Skeletal muscle satellite cell (primary cell): ENCODE measurements around the gene PTPRG.

Source experiments
- H3K27me3 ChIP-seq: 2 replicates; pipeline ENCODE4 v1.7.0; 2013; ENCODE audit warnings: low read length; ENCODE audit not compliant: control insufficient read depth, insufficient read depth
- H3K36me3 ChIP-seq: 2 replicates; pipeline ENCODE4 v1.7.0; 2013; ENCODE audit warnings: mild to moderate bottlenecking, control low read depth, low read length; ENCODE audit not compliant: insufficient read depth
- H3K4me1 ChIP-seq: 2 replicates; pipeline ENCODE4 v1.7.0; 2013; ENCODE audit warnings: low read length; ENCODE audit not compliant: control insufficient read depth, insufficient read depth
- H3K4me2 ChIP-seq: 2 replicates; pipeline ENCODE4 v1.7.0; 2013; ENCODE audit warnings: mild to moderate bottlenecking, low read length
- H3K4me3 ChIP-seq: 2 replicates; pipeline ENCODE4 v1.7.0; 2013; ENCODE audit warnings: low read length
- H3K9ac ChIP-seq: 2 replicates; pipeline ENCODE4 v1.7.0; 2013; ENCODE audit warnings: mild to moderate bottlenecking, low read depth, low read length, moderate library complexity
- H3K9me3 ChIP-seq: replicated peaks from 2 replicates; pipeline ENCODE4 v1.7.0; 2013; ENCODE audit warnings: mild to moderate bottlenecking, control low read depth, low read length

PTPRG gene

DNA sequence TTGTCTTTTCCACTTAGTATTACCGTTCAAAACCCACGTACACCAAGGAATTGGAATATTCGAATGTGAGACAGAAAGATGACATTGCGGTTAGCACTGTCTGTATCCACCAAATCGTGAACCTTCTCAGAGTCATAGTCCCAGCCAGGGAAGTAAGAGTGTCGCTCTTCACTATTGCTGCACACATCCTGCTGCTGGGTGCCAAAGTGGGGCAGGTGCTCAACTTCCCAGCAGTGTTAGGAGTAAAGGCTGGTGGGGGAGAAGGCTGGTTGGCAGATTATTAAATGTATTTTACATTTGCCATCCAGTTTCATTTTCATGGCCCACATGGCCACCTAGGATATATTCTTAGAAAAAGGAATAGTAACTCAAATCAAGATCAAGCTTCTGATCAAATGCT, 65.1 kb downstream of the PTPRG start:
- Histone ChIP-seq H3K9ac (no peak overlapping the region), H3K36me3 (no peaks in the 10 kb centered on the region), H3K27me3 (no peaks in the 10 kb centered on the region), H3K4me3 (no peak overlapping the region), H3K4me1 (peaks cover 31% of the 10 kb centered on the region), H3K4me2 (no peak overlapping the region), H3K9me3 (no peaks in the 10 kb centered on the region)

DNA sequence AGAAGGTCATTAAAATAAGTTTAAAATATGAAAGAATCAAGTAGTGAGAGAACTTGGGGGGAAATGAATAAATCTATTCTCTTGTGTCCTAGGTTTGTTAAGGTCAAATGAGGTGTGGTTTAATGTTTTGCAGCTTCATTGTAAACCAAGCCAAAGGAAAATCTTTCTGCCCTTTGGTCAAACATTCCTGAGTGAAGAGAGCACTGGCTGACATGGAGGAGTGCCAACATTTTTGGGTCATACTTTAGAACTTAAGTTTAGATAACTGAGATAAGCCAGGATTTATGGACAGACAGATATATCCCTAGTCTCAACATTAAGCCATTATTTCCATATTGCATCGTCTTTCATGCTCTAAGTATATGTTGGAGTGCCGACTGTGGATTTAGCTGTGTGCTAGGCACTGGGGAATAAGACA, 66.4 kb downstream of the PTPRG start:
- peaks cover 31% of the 10 kb centered on the region for H3K4me1 ChIP-seq
- H3K9ac ChIP-seq = no peak overlapping the region

DNA sequence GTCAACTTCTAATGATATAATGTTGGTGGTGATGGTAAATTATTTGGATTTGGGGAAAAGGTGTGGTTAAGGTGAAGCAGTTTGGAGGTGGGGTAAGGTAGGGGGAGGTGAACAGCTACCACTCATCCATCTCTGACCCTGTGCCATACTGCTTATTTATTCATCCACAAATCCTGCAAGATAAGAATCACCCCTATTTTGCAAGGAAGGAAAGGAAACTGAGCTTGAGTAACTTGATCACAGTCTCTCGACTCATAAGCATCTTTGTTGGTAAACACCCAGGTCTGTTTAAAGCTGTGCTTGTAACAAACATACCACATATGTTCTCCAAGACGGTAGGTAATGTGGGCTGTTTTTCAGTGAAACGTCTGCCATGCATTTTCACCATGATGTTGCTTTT, 67.3 kb downstream of the PTPRG start:
- no peak overlapping the region for H3K9ac ChIP-seq
- H3K4me2 ChIP-seq = no peak overlapping the region
- H3K36me3 ChIP-seq = no peaks in the 10 kb centered on the region
- H3K27me3 ChIP-seq = no peaks in the 10 kb centered on the region
- H3K4me1 ChIP-seq = peaks cover 31% of the 10 kb centered on the region
- H3K4me3 ChIP-seq = no peak overlapping the region
- H3K9me3 ChIP-seq = no peaks in the 10 kb centered on the region

More for the DNA sequence above, 66.4 kb downstream of the PTPRG start:
- no peaks in the 10 kb centered on the region for H3K27me3 ChIP-seq
- H3K4me2 ChIP-seq = peak overlapping the region; percentile 23
- H3K36me3 ChIP-seq = no peaks in the 10 kb centered on the region
- no peaks in the 10 kb centered on the region for H3K9me3 ChIP-seq
- no peak overlapping the region for H3K4me3 ChIP-seq

DNA sequence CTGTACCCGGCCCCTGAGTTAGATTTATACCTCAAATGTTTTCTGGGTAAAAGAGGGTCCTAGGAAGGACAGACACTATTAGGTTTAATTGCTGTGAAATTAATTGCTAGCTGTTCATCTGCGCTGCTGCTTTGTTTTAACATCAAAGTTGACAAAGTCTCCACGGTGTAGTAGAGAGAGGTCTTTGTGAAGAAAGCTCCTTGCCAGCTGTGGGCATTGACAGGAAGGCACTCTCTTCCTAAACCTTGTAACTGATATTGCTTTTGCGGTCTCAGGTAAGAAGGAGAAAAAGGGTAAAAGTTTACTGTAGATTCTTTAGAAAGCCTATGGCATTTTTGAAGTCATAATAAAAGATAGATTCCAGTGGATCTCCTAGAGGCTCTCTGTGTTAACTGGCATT, 68.1 kb downstream of the PTPRG start:
- H3K4me2 ChIP-seq = no peak overlapping the region

DNA sequence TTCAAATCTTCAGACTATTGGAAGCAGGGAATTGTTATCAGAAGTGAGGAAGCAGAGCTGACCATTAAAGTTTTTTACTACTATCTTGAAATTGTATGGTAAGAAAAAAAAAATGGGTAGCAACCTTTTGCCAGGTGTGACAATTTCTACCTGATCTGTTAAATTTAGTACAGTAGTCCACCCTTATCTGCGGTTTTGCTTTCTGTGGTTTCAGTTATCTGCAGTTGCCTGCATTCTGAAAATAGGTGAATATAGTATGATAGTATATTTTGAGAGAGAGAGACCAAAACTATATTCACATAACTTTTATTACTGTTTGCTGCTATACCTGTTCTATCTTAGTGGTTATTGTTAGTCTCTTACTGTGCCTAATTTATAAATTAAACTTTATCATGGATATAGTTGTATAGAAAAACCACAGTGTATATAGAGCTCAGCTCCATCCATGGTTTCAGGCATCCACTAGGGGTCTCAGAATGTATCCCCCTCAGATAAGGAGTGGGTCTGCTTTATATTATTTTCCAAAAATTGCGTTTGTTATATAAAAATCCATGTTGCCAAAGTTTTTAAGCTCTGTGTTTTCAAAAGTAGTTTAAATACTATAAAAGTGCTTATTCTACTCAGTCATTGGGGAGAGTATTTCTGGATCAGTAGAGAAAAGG, 69.9 kb downstream of the PTPRG start:
- H3K4me1 ChIP-seq = peaks cover 31% of the 10 kb centered on the region
- H3K27me3 ChIP-seq = no peaks in the 10 kb centered on the region
- no peak overlapping the region for H3K9ac ChIP-seq
- no peaks in the 10 kb centered on the region for H3K36me3 ChIP-seq
- no peak overlapping the region for H3K4me3 ChIP-seq
- H3K9me3 ChIP-seq = no peaks in the 10 kb centered on the region
- H3K4me2 ChIP-seq = no peak overlapping the region

More for the DNA sequence above, 68.1 kb downstream of the PTPRG start:
- H3K9ac ChIP-seq = no peak overlapping the region
- peaks cover 31% of the 10 kb centered on the region for H3K4me1 ChIP-seq
- no peaks in the 10 kb centered on the region for H3K36me3 ChIP-seq
- H3K4me3 ChIP-seq = no peak overlapping the region
- H3K9me3 ChIP-seq = no peaks in the 10 kb centered on the region
- H3K27me3 ChIP-seq = no peaks in the 10 kb centered on the region

DNA sequence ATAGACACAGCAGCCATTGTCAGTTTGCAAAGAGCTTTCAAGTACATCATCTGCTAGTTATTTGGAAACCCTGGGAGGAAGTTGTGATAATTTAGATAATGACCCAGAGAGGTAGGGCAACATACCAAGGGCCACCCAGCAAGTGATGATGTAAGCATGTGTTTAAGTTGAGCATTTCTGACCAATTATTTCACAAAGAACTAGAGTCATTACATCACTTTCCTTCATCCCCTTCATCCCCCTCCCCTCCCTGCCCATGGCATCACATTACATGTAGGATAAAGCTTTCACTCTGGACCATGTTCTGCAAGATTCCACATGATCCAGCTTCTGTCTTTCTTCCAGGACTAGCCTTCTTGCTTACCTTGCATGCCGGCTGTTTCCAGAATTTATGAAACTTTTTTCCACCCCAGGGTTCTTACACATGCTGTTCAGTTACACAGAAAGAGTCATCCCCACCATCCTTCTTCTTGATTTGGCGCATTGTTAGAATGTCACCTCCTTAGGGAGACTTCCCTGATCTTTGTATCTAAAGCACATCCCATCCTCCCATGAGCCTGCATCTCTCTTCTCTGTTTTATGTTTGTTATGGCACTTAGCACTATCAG, 71.3 kb downstream of the PTPRG start:
- no peak overlapping the region for H3K4me3 ChIP-seq
- peaks cover 30% of the 10 kb centered on the region for H3K4me1 ChIP-seq
- no peaks in the 10 kb centered on the region for H3K9me3 ChIP-seq
- H3K27me3 ChIP-seq = no peaks in the 10 kb centered on the region
- H3K9ac ChIP-seq = no peak overlapping the region
- no peak overlapping the region for H3K4me2 ChIP-seq
- no peaks in the 10 kb centered on the region for H3K36me3 ChIP-seq

DNA sequence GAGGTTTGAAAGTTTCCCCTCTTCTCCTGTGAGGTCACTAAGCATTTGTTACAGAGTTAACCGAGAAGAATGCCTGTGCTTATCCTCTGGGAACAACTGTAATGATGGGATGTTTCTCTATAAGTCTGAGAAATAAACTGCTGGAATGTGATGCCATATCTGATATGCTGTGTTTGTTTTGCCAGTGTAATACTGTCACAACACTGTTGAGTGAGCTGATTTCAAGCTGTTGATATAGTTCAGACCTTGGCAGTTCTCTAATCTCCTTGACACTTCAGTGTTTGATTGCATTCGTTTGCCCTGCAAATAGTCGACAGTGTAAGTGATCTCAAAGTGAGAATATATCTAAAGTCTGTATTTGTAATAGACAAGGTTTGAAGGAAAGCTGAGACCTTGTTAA, 73.3 kb downstream of the PTPRG start:
- no peaks in the 10 kb centered on the region for H3K27me3 ChIP-seq
- no peak overlapping the region for H3K9ac ChIP-seq
- H3K9me3 ChIP-seq = no peaks in the 10 kb centered on the region
- no peaks in the 10 kb centered on the region for H3K36me3 ChIP-seq
- no peak overlapping the region for H3K4me3 ChIP-seq
- H3K4me2 ChIP-seq = no peak overlapping the region
- peaks cover 31% of the 10 kb centered on the region for H3K4me1 ChIP-seq

DNA sequence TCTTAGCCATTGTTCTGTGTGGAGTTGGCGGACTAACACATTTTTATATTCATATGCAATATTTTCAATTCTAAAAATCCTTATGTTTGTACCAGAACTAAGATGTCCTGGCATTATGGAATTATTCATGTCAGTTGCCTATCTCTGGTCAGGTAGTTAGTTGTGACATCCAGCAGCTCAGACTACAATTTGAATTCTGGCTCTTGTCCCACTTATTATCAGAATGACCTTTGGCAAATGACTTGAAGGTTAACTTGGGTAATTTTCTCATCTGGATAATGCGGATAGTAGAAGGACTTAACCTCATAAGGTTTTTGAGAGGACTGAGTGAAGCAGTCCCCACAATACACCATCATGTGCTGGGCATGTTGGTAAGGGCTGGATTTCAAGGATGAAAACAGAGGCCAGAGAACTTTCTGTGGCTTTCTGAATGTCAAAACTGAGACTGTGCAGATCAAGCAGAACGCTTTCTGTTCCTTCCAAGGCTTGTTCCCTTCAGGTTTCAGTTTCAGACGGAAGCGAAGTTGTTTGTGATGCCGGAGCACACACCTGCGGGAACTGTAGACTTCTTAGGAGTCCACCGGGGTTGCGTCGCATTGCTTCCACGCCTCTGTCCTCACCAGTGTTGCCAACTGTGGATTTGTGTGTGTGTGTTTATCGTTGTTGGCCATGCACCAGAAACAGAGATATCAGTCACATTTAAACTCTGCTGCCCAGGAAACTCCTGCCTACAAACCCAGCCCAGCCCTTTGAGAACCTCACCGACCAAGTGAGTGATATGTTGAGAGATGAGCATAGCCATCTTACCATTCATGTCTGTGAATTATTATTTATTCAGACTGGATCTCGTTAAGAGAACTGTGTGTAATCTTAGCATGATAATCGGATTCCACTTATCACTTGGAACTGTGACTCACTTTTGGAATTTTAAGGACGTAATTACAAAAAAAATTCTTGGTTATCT, 76.0 kb downstream of the PTPRG start:
- Histone ChIP-seq H3K4me1 (peaks cover 21% of the 10 kb centered on the region), H3K9ac (no peak overlapping the region), H3K36me3 (no peaks in the 10 kb centered on the region), H3K27me3 (no peaks in the 10 kb centered on the region), H3K4me2 (peak overlapping the region; percentile 73), H3K9me3 (no peaks in the 10 kb centered on the region), H3K4me3 (peak overlapping the region; percentile 33)

DNA sequence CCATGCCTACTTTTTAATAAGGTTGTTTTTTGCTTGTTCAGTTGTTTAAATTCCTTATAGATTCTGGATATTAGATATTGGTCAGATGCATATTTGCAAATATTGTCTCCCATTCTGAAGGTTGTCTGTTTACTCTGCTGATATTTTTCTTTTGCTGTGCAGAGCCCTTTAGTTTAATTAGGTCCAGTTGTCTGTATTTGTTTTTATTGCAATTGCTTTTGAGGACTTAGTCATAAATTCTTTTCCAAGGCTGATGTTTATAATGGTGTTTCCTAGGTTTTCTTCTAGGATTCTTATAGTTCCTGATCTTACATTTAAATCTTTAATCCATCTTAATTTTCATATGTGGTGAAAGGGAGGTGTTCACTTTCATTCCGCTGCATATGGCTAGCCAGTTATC, 77.4 kb downstream of the PTPRG start:
- no peaks in the 10 kb centered on the region for H3K9me3 ChIP-seq
- no peak overlapping the region for H3K4me2 ChIP-seq
- H3K36me3 ChIP-seq = no peaks in the 10 kb centered on the region
- no peak overlapping the region for H3K9ac ChIP-seq
- H3K27me3 ChIP-seq = no peaks in the 10 kb centered on the region
- peaks cover 24% of the 10 kb centered on the region for H3K4me1 ChIP-seq
- no peak overlapping the region for H3K4me3 ChIP-seq

DNA sequence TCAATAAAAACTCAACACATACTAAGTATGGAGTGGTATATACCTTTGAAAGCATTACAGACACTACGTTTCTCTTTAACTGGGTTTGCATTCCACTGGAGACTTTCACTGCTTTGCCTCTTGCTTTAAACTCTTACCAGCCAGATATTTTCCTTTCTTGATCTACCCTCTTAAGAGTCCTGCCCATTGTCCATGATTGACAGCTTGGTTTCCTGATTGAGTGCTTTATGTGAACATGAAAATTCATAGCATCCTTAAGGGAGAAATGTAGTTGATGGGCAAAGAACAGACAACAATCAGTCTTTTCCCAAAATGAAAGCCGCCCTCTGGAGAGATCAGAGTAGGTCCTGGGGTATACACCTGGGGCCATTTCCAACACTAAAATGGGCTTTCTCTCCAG, 78.6 kb downstream of the PTPRG start:
- no peak overlapping the region for H3K4me2 ChIP-seq
- no peak overlapping the region for H3K9ac ChIP-seq
- H3K4me1 ChIP-seq = peaks cover 24% of the 10 kb centered on the region
- H3K4me3 ChIP-seq = no peak overlapping the region
- no peaks in the 10 kb centered on the region for H3K36me3 ChIP-seq
- H3K9me3 ChIP-seq = no peaks in the 10 kb centered on the region
- H3K27me3 ChIP-seq = no peaks in the 10 kb centered on the region

DNA sequence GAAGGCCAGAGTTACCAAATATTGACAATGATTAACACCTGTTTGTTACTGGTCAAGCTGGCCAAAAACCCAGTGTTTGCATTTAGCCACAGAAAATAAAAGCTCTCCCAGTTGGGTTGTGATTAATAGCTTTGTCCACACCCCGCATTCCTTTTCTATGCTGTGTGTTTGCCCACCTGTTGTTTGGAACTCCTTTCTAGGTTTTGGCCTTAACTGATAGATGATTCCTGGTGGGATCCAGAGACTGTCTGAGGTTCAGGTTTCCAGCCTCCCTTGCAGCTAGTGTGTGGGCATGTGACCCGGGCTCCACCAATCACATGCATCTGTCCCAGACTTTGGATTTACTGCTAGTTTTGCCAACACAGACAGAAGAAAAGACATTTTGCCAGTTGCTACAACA, 83.8 kb downstream of the PTPRG start:
- peaks cover 5% of the 10 kb centered on the region for H3K9me3 ChIP-seq
- peaks cover 6% of the 10 kb centered on the region for H3K4me1 ChIP-seq
- no peak overlapping the region for H3K4me2 ChIP-seq
- no peak overlapping the region for H3K9ac ChIP-seq
- no peak overlapping the region for H3K4me3 ChIP-seq
- no peaks in the 10 kb centered on the region for H3K36me3 ChIP-seq
- no peaks in the 10 kb centered on the region for H3K27me3 ChIP-seq
